Activated CD4-positive, alpha-beta T cell treated with anti-CD3 and anti-CD28 coated beads, Interleukin-2, amount 50 U/mL, for 1 hour (primary cell): ENCODE data around the gene EEPD1.
"Not testable (repeated sequence)": the region's sequence is repeated elsewhere in the genome, so short reads cannot be mapped to it uniquely, and the experiment has no call there.

Source experiments
- DNase-seq: peaks from one replicate; pipeline ENCODE4 v3.0.0-alpha.2; 2020

Gene EEPD1

GRCh38 chr7:36217961-36218284 is 64.9 kb downstream of the EEPD1 start:
- DNase-seq = no peak

- DNase-seq = no peak
These were observed 66.4 kb downstream of the EEPD1 start for GRCh38 chr7:36219429-36219828.

GRCh38 chr7:36223851-36224250 is 70.8 kb downstream of the EEPD1 start:
- no peak for DNase-seq

- DNase-seq = no peak
These were observed 72.1 kb downstream of the EEPD1 start for GRCh38 chr7:36224934-36225858.

- DNase-seq = no peak
These were observed 73.1 kb downstream of the EEPD1 start for GRCh38 chr7:36226151-36226550.

GRCh38 chr7:36227223-36227622 is 74.2 kb downstream of the EEPD1 start:
- no peak for DNase-seq

- no peak for DNase-seq
These were observed 75.0 kb downstream of the EEPD1 start for GRCh38 chr7:36228039-36228438.

GRCh38 chr7:36231406-36231805 is 78.4 kb downstream of the EEPD1 start:
- no peak for DNase-seq

GRCh38 chr7:36232555-36232954 is 79.5 kb downstream of the EEPD1 start:
- no peak for DNase-seq

- no peak for DNase-seq
These were observed 80.0 kb downstream of the EEPD1 start for GRCh38 chr7:36232971-36233550.

- DNase-seq = no peak
These were observed 83.0 kb downstream of the EEPD1 start for GRCh38 chr7:36236073-36236472.

GRCh38 chr7:36238138-36238537 is 85.1 kb downstream of the EEPD1 start:
- DNase-seq = no peak

GRCh38 chr7:36243356-36243755 is 90.3 kb downstream of the EEPD1 start:
- not testable (repeated sequence) for DNase-seq

- DNase-seq = not testable (repeated sequence)
These were observed 90.9 kb downstream of the EEPD1 start for GRCh38 chr7:36244001-36244400.

- no peak for DNase-seq
These were observed 91.4 kb downstream of the EEPD1 start for GRCh38 chr7:36244429-36244828.

- DNase-seq = no peak
These were observed 92.7 kb downstream of the EEPD1 start for GRCh38 chr7:36245684-36246299.

- DNase-seq = no peak
These were observed 96.0 kb downstream of the EEPD1 start for GRCh38 chr7:36249091-36249490.

GRCh38 chr7:36253699-36254098 is 100.6 kb downstream of the EEPD1 start:
- no peak for DNase-seq

GRCh38 chr7:36258510-36259259 is 105.6 kb downstream of the EEPD1 start:
- DNase-seq = not testable (repeated sequence)

- no peak for DNase-seq
These were observed 107.4 kb downstream of the EEPD1 start for GRCh38 chr7:36260481-36260880.

- no peak for DNase-seq
These were observed 108.1 kb downstream of the EEPD1 start for GRCh38 chr7:36261019-36261754.

GRCh38 chr7:36262309-36263094 is 109.4 kb downstream of the EEPD1 start:
- DNase-seq = no peak
